CD1c-positive myeloid dendritic cell (primary cell): ENCODE measurements around the gene PACSIN2.
A peak's percentile ranks its signal among the peaks of the same experiment; 100 is the strongest.
"Not testable (repeated sequence)": the region's sequence is repeated elsewhere in the genome, so short reads cannot be mapped to it uniquely, and the experiment has no call there.

Source experiments
- DNase-seq: peaks from one replicate; pipeline ENCODE4 v3.0.0-alpha.2; 2016; ENCODE audit errors: extremely low spot score

The PACSIN2 gene, protein sequence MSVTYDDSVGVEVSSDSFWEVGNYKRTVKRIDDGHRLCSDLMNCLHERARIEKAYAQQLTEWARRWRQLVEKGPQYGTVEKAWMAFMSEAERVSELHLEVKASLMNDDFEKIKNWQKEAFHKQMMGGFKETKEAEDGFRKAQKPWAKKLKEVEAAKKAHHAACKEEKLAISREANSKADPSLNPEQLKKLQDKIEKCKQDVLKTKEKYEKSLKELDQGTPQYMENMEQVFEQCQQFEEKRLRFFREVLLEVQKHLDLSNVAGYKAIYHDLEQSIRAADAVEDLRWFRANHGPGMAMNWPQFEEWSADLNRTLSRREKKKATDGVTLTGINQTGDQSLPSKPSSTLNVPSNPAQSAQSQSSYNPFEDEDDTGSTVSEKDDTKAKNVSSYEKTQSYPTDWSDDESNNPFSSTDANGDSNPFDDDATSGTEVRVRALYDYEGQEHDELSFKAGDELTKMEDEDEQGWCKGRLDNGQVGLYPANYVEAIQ

DNA sequence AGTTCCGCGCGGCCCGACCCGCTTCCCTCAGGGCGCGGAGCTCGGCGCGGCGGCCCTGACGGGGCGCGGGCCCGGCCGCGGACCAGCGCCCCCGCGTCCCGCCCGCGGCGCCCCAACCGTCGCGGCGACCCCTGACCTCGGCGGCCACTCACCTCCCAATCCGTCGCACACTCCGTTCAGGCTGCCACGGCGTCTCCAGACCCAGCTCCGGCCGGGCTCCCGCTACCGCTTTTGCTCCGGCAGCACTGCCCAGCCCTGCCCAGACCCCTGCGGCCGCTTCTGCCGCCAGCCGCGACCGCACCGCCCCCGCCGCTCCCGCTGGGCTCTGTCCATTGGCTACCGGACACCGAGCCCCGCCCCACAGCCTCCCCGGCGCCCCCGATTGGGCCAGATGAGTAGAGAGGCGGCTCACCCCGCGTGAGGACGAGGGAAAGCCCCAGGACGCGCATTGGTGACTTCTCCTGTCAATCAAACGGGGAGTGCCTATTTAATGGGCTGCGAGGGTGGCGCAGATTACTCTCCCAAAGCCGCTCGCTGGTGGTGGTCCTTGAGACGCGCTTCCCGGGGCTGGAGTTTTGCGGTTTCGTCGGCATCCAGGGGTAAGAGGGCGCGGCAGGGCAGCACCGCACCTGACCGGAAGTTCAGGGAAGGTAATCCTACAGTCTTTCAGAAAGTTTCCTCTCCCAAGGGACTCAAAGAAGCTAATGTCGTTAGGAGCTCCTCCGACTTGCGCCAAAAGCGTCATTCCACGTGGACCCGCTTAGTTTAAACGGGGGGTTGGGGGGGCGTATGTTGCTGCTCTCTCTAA lies at the start of gene PACSIN2:
Gene PACSIN2 (minus strand): TSS at position 281 of the 808 bp plus-strand sequence. CDS start 103,069 bp downstream, outside the sequence.
- DNase-seq: peak; percentile 99

DNA sequence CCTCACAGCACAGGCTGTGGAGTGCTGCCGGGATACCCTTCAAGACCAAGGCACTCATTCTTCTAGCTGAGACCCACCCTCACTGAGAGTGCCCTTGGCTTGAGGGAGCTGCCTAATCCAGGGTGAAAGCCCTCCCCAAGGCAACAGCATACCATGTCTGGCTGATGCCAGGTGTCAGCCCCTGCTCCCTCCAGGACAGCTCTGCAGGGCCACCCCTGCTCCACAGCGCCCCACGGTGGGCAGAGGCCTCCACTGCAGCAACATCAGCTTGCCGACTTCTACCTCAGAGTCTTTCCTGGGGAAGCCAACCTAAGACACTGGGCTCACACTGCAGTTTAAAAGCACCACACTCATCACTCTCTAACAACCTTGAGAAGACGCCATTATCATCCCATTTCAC lies 45.2 kb upstream of the PACSIN2 start:
- peak; percentile 42 for DNase-seq

DNA sequence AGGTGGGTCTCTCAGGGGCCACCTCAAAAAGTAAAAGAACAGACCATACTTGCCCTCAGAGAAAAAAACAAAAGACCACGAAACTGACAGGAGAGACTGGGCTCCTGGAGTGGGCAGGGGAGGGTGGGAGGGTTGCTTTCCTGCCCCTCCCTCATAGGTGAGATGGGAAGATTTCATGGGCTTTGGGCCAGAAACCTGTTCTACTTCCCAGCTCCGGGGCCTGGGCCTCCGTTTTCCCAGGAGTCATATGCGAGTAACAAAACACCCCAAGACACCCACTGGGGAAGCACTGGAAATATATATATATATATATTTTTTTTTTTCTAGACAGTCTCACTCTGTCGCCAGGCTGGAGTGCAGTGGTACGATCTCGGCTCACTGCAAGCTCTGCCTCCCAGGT lies 42.7 kb upstream of the PACSIN2 start:
- DNase-seq: no peak

- peak; percentile 19 for DNase-seq
These were observed 38.2 kb upstream of the PACSIN2 start for GRCh38 chr22:43053176-43053575.

DNA sequence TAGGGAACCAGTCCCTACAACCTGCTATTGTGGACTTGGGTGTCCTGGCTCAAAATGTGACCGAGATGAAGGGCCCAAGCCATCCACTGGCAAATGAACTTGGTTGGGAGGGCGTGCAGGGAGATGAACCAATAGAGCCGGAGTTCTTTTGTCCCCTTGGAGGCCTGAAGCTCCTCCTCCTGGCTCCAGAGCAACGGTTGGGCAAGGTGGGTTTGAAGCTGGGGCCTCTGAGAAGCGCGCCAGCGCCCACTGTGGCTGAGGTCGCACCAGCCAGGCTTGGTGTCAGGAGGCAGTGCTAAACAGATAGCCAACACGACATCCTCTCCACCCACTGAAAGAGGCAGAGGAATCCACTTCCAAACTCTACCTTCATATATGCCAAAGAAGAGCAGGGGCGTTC lies 36.0 kb upstream of the PACSIN2 start:
- DNase-seq: no peak

DNA sequence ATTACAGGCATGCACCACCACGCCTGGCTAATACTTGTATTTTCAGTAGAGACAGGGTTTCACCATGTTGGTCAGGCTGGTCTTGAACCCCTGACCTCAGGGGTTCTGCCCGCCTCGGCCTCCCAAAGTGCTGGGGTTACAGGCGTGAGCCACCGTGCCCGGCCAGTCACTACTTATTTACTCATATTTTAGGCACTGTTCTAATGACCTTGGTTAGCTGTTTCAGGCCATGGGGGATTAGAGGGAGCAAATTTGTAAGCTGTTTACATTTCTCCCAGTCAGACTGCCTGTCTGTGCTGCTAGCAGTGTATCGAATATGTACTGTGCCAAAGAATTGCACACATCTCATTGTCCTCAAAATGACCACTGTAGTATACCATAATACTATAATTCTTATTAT lies 32.7 kb upstream of the PACSIN2 start:
- no peak for DNase-seq

GRCh38 chr22:43044290-43044712 lies 29.4 kb upstream of the PACSIN2 start:
- DNase-seq: no peak

- DNase-seq: no peak
These were observed 27.3 kb upstream of the PACSIN2 start for GRCh38 chr22:43042101-43042780.

DNA sequence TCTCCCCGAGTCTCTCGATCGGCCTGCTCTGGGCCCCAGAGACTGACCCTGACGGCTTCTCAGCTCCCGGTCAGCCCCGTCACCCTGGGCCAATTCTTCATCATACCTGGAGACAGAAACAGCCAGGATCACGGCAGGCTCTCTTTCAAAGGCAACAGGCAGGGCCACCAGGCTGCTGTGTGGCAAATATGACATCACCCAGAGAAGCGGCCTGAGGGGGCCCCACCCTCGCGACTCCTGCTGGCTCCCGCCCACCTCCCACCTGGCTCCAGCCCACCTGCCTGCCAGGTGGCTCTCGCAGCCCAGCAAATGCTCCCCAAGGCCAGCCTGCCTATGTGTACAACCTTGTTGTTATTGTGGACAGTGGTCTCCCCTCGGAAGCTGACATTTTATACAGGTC lies 24.9 kb upstream of the PACSIN2 start:
- DNase-seq: no peak

GRCh38 chr22:43038325-43038724 lies 23.4 kb upstream of the PACSIN2 start:
- peak; percentile 2 for DNase-seq

DNA sequence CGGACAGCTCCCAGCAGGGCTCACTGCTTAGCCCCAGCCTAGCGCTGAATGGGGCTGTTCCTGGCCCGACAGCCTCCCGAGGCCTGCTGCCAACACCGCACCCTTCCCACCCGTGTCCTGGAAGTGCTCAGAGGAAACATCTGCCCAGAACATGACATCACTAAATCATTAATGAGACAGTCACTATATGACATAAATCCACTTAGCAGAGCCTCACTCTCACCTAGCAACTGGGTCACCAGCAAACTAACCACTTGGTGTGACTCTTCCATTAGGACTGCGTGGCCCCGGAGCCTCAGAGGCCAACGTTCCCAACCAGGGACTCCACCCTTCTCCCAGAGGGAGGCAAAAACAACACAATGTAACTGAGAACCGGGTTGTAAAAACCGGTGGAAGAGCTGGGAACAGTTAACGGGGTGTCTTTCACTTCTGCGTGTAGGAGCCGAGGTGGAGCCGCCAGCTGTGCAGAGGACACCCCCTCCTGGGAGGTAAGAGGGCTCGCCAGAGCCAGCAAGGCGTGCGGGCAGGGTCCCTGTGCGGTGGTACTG lies 21.4 kb upstream of the PACSIN2 start:
- no peak for DNase-seq

GRCh38 chr22:43035250-43035649 lies 20.3 kb upstream of the PACSIN2 start:
- no peak for DNase-seq

- no peak for DNase-seq
These were observed 16.7 kb upstream of the PACSIN2 start for GRCh38 chr22:43031617-43032016.

DNA sequence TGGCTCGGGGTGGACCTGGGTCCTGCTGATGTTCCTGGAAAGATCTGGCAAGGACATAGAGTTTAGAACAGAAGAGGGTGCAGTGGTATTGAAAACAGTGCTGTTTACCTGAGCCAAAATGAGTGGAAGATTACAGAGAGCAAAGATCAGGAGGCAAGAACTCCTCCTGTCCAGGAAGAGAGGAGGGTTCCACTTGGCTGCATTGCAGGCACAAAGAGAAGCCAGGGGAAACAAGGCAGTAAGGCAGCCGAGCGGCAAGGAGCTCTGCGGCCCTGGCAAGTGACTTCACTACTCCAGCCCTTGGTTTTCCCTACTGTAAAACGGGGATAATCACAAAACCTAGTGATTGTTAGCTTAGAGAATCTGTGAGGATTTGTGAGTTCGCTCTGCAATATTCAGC lies 3.7 kb upstream of the PACSIN2 start:
- no peak for DNase-seq

DNA sequence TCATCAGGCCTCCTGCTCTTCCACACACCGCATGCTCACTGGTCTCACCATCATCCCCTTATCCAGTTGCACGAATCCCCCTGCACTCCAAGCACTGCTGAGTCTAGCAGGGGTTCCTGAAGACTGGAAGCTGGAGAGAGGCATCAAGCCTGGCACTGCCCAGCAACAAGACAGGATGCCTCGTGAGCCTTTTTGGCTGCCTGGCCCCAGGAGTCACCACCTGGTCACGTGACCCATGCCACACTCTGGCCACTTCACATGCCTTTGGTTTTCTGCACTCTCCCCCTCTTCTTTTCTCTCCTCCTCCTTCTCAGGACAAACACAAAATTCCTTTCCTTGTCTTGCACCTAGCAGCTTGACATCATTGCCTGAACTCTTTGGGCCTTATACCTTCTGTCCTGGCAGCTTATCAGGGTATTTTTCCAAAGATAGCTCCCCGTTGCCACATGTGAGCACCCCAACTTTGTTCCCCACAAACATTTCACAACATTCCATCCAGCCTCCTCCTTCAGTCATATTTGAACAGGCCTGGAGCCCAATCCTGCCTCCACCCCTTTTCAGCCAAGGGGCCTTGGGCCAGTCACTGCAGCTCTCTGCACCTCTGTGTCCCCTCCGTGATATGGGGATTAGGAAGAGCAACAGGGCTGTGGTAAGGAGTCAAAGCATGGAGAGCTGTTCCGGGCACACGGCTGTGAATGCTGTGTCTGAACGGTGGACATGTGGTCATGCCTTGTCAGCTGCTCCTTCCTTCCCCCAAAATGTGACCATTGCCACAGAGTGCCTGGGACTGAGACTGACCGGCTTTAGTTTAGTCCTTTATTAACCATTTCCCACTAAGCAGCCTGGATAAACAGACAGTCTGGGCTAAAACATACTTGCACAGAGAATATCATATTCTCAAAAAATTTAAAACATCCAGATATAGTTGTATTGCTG lies 2.8 kb upstream of the PACSIN2 start:
- DNase-seq: no peak

DNA sequence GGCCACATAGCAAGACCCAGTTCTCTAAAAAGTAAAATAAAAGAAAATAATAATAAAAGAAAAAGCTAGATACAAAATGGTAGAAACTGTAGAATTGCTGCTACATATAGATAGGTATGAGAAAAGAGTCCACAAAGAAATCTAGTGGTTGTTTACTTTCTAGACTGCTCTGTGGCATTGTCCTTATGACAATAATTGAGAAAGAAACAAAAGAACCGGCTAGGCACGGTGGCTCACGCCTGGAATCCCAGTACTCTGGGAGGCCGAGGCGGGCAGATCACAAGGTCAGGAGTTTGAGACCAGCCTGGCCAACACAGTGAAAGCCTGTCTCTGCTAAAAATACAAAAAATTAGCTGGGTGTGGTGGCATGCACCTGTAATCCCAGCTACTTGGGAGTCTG lies 1.2 kb upstream of the PACSIN2 start:
- DNase-seq: not testable (repeated sequence)

DNA sequence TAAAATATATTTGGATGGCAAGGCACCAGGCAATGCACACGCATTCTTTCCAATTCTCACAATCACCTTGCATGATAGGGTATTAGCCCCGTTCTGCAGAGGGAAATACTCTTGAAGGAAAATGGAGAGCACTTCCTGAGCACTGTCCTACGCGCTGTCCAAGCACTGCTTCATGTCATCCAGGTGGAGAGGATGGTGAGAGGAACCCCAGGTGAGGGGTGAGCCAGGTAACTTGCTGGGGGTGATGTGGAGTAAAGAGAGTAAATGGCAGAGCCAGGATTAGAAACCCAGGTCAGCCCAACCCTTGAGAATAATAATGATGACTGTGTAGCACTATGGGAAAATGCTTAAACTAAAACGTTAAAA lies 711 bp upstream of the PACSIN2 start:
- no peak for DNase-seq

DNA sequence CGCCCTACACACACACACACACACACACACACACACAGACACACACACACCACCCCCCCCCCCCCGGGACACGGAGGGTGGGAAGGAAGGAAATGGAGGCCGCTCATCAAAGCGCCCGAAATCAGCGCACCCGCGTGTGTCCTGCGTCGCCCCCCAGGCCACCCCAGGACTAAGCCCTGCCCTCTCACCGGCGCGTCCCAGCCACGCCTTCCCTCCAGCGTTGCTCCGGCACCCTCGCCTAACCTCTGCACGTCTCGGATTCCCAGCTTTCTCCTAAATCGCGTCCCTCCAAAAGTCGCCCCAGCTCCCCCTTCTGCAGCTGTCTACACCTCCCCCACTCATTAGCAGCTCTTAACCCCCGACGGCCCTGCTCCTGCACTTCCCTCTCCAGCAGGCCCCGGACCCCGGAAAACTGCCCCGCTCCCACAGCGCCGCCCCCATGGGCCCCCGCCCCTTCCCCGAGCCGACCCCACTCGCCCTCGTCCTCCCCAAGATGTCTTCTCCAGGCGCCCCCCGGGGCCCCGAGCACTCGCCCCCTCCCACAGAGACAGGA lies 557 bp downstream of the PACSIN2 start:
- DNase-seq: no peak

GRCh38 chr22:43013355-43014315 lies 1.3 kb downstream of the PACSIN2 start:
- peak; percentile 50 for DNase-seq
